ENCODE results near the gene PYCARD.
"Not testable (repeated sequence)": the region's sequence is repeated elsewhere in the genome, so short reads cannot be mapped to it uniquely, and the experiment has no call there.

PYCARD gene

GRCh38 chr16:31214708-31215286 lies 12.2 kb upstream of the PYCARD start:
- DNase-seq: no peak

- no peak for DNase-seq
Measured at GRCh38 chr16:31213877-31214707, 11.5 kb upstream of the PYCARD start, which contains the start of gene TRIM72. TRIM72 (plus strand) TSS chr16:31214119; CDS start chr16:31214739, 620 bp downstream.

GRCh38 chr16:31213342-31213741 lies 10.8 kb upstream of the PYCARD start:
- DNase-seq: no peak

GRCh38 chr16:31206776-31207175 lies 4.2 kb upstream of the PYCARD start:
- no peak for DNase-seq

- DNase-seq: no peak
Measured at GRCh38 chr16:31204871-31205666, 2.5 kb upstream of the PYCARD start.

GRCh38 chr16:31201582-31202413 lies 762 bp downstream of the PYCARD start:
- DNase-seq: no peak

- DNase-seq: no peak
Measured at GRCh38 chr16:31200821-31201568, 1.6 kb downstream of the PYCARD start.

- DNase-seq: not testable (repeated sequence)
Measured at GRCh38 chr16:31200111-31200510, 2.4 kb downstream of the PYCARD start.

GRCh38 chr16:31199430-31200041 lies 3.0 kb downstream of the PYCARD start:
- DNase-seq: no peak

GRCh38 chr16:31198207-31198882 lies 4.2 kb downstream of the PYCARD start:
- DNase-seq: no peak

GRCh38 chr16:31196324-31197088 lies 6.1 kb downstream of the PYCARD start:
- no peak for DNase-seq

GRCh38 chr16:31195861-31196260 lies 6.7 kb downstream of the PYCARD start:
- DNase-seq: not testable (repeated sequence)

GRCh38 chr16:31194898-31195297 lies 7.7 kb downstream of the PYCARD start:
- no peak for DNase-seq

GRCh38 chr16:31193874-31194273 lies 8.7 kb downstream of the PYCARD start:
- DNase-seq: no peak

GRCh38 chr16:31192856-31193642 lies 9.5 kb downstream of the PYCARD start:
- no peak for DNase-seq

GRCh38 chr16:31191697-31192428 lies 10.7 kb downstream of the PYCARD start:
- DNase-seq: no peak

GRCh38 chr16:31190818-31191444 lies 11.6 kb downstream of the PYCARD start:
- no peak for DNase-seq

GRCh38 chr16:31190061-31190460 lies 12.5 kb downstream of the PYCARD start:
- no peak for DNase-seq

Measured in DMS79 (cell line).